Measurements from ENCODE around the gene PRDM11.

PRDM11 gene

GRCh38 chr11:45180848-45181192 is 34.4 kb downstream of the PRDM11 start:
- peak; percentile 61 for DNase-seq (ENCODE audit: low spot score)
- no peak for TF ChIP-seq CTCF (IDR thresholded peaks at IDR 0.05; ENCODE audit: borderline replicate concordance, control extremely low read depth, extremely low read depth, insufficient read depth, missing control alignments)

GRCh38 chr11:45181193-45181888 is 34.9 kb downstream of the PRDM11 start:
- DNase-seq (ENCODE audit: low spot score) = no peak

More at GRCh38 chr11:45180848-45181192, 34.4 kb downstream of the PRDM11 start:
- in situ Hi-C loops (cut with MboI; ENCODE audit: low sequenced_read_pairs, unreplicated experiment) = no loop called here

GRCh38 chr11:45181889-45182550 is 35.6 kb downstream of the PRDM11 start:
- TF ChIP-seq CTCF (IDR thresholded peaks at IDR 0.05; ENCODE audit: borderline replicate concordance, control extremely low read depth, extremely low read depth, insufficient read depth, missing control alignments) = no peak
- in situ Hi-C loops (cut with MboI; ENCODE audit: low sequenced_read_pairs, unreplicated experiment) = no loop called here
- no peak for DNase-seq (ENCODE audit: low spot score)

More at GRCh38 chr11:45181193-45181888, 34.9 kb downstream of the PRDM11 start:
- no peak for TF ChIP-seq CTCF (IDR thresholded peaks at IDR 0.05; ENCODE audit: borderline replicate concordance, control extremely low read depth, extremely low read depth, insufficient read depth, missing control alignments)
- in situ Hi-C loops (cut with MboI; ENCODE audit: low sequenced_read_pairs, unreplicated experiment) = no loop called here

GRCh38 chr11:45182902-45183301 is 36.5 kb downstream of the PRDM11 start:
- no peak for TF ChIP-seq CTCF (IDR thresholded peaks at IDR 0.05; ENCODE audit: borderline replicate concordance, control extremely low read depth, extremely low read depth, insufficient read depth, missing control alignments)
- DNase-seq (ENCODE audit: low spot score) = no peak
- in situ Hi-C loops (cut with MboI; ENCODE audit: low sequenced_read_pairs, unreplicated experiment) = no loop called here

- no peak for DNase-seq (ENCODE audit: low spot score)
- no peak for TF ChIP-seq CTCF (IDR thresholded peaks at IDR 0.05; ENCODE audit: borderline replicate concordance, control extremely low read depth, extremely low read depth, insufficient read depth, missing control alignments)
- in situ Hi-C loops (cut with MboI; ENCODE audit: low sequenced_read_pairs, unreplicated experiment) = no loop called here
Observed at GRCh38 chr11:45184640-45185039, 38.2 kb downstream of the PRDM11 start.

- TF ChIP-seq CTCF (IDR thresholded peaks at IDR 0.05; ENCODE audit: borderline replicate concordance, control extremely low read depth, extremely low read depth, insufficient read depth, missing control alignments) = no peak
- DNase-seq (ENCODE audit: low spot score) = no peak
- in situ Hi-C loops (cut with MboI; ENCODE audit: low sequenced_read_pairs, unreplicated experiment) = no loop called here
Observed at GRCh38 chr11:45185228-45185729, 38.8 kb downstream of the PRDM11 start.
